IMR-90 (cell line): ENCODE results near the gene RIC8A. TPM values are rescaled to one million over a fixed set of nuclear protein-coding genes. Genes with fewer than 3 reads are reported as not detected.
A peak's percentile ranks its signal among the peaks of the same experiment; 100 is the strongest.

Experiments used
- ATAC-seq: fragments of 200-7000 bp; cut with Tn5 transposase; 2 replicates; pipeline ENCODE4 v1.9.1; 2020; ENCODE audit warnings: low read depth, mild to moderate bottlenecking, moderate library complexity
- BruUV-seq: library from RNA; stranded (reverse); fragments of 400-500 nt; replicated peaks from 2 replicates; lab custom pipeline; 2021; lab: Mats Ljungman, UMichigan
- CTCF ChIA-PET: fragments of 300-600 bp; formaldehyde crosslinking; extraction: SDS; loops from one replicate; lab custom pipeline; 2021; ENCODE audit warnings: antibody characterized with exemption; lab: Yijun Ruan, JAX
- POLR2A ChIA-PET: fragments of 300-600 bp; sonication (Branson Sonifier 250); formaldehyde crosslinking; loops from one replicate; lab custom pipeline; 2022; ENCODE audit warnings: antibody characterized with exemption; ENCODE audit not compliant: unreplicated experiment; lab: Charles Lee
- DNase-seq: peaks from one replicate; pipeline ENCODE4 v3.0.0; 2013
- H2AFZ ChIP-seq: replicated peaks from 2 replicates; pipeline ENCODE3; 2013; ENCODE audit warnings: low read length, mild to moderate bottlenecking; ENCODE audit not compliant: poor library complexity
- H2AK5ac ChIP-seq: 2 replicates; pipeline ENCODE4 v1.6.1; 2013; ENCODE audit warnings: low read depth, low read length, inconsistent platforms
- H2AK9ac ChIP-seq: replicated peaks from 2 replicates; pipeline ENCODE3; 2013; ENCODE audit warnings: mild to moderate bottlenecking, low read depth, low read length, moderate library complexity; ENCODE audit not compliant: poor library complexity
- H2BK120ac ChIP-seq: 2 replicates; pipeline ENCODE4 v1.6.1; 2013; ENCODE audit warnings: low read depth, low read length, inconsistent platforms
- H2BK15ac ChIP-seq: 3 replicates; pipeline ENCODE4 v1.6.1; 2013; ENCODE audit warnings: low read depth, low read length, inconsistent platforms
- H2BK20ac ChIP-seq: 2 replicates; pipeline ENCODE4 v1.6.1; 2013; ENCODE audit warnings: low read depth, mild to moderate bottlenecking, inconsistent platforms, low read length, moderate library complexity
- H2BK5ac ChIP-seq: 2 replicates; pipeline ENCODE4 v1.6.1; 2013; ENCODE audit warnings: mild to moderate bottlenecking, low read depth, low read length, inconsistent platforms; ENCODE audit not compliant: poor library complexity, severe bottlenecking
- H3K14ac ChIP-seq: replicated peaks from 2 replicates; pipeline ENCODE4 v1.6.1; 2013; ENCODE audit warnings: low read depth, low read length, inconsistent platforms
- H3K18ac ChIP-seq: 2 replicates; pipeline ENCODE4 v1.6.1; 2013; ENCODE audit warnings: low read depth, low read length, control low read depth
- H3K23ac ChIP-seq: 2 replicates; pipeline ENCODE4 v1.6.1; 2013; ENCODE audit warnings: low read depth, low read length, inconsistent platforms
- H3K27ac ChIP-seq: 2 replicates; pipeline ENCODE4 v1.5.1; 2013; ENCODE audit warnings: mild to moderate bottlenecking, control low read depth, low read length; ENCODE audit not compliant: insufficient read depth
- H3K27me3 ChIP-seq: 2 replicates; pipeline ENCODE4 v1.6.1; 2013; ENCODE audit warnings: low read length; ENCODE audit not compliant: control insufficient read depth, insufficient read depth
- H3K36me3 ChIP-seq: 2 replicates; pipeline ENCODE4 v1.6.1; 2013; ENCODE audit warnings: low read length, mixed read lengths; ENCODE audit not compliant: control insufficient read depth, insufficient read depth
- H3K4ac ChIP-seq: 2 replicates; pipeline ENCODE4 v1.6.1; 2013; ENCODE audit warnings: low read depth, low read length, inconsistent platforms
- H3K4me1 ChIP-seq: 2 replicates; pipeline ENCODE4 v1.6.1; 2013; ENCODE audit warnings: low read length, mixed read lengths; ENCODE audit not compliant: control insufficient read depth, insufficient read depth
- H3K4me2 ChIP-seq: 2 replicates; pipeline ENCODE4 v1.6.1; 2013; ENCODE audit warnings: low read depth, mild to moderate bottlenecking, control low read depth, low read length, moderate library complexity
- H3K4me3 ChIP-seq: 2 replicates; pipeline ENCODE4 v1.5.1; 2013; ENCODE audit warnings: low read depth, mild to moderate bottlenecking, control low read depth, low read length, moderate library complexity; ENCODE audit not compliant: insufficient read depth
- H3K56ac ChIP-seq: 2 replicates; pipeline ENCODE4 v1.6.1; 2013; ENCODE audit warnings: low read length, inconsistent platforms; ENCODE audit not compliant: insufficient read depth; ENCODE audit errors: extremely low read depth
- H3K79me1 ChIP-seq, 2 experiments: 2 replicates each; pipeline ENCODE4 v1.6.1; 2013; ENCODE audit warnings: low read length in 2 of 2, inconsistent platforms in 1 of 2, low read depth in 1 of 2
- H3K9ac ChIP-seq: 2 replicates; pipeline ENCODE4 v1.6.1; 2013; ENCODE audit warnings: low read depth, low read length, control low read depth
- H3K9me1 ChIP-seq: 2 replicates; pipeline ENCODE4 v1.6.1; 2013; ENCODE audit warnings: low read length, inconsistent platforms; ENCODE audit not compliant: insufficient read depth
- H3K9me3 ChIP-seq: 2 replicates; pipeline ENCODE4 v1.6.1; 2013; ENCODE audit warnings: low read length; ENCODE audit not compliant: control insufficient read depth, insufficient read depth
- H4K20me1 ChIP-seq: 2 replicates; pipeline ENCODE4 v1.6.1; 2013; ENCODE audit warnings: low read length, inconsistent platforms; ENCODE audit not compliant: insufficient read depth
- H4K5ac ChIP-seq: 2 replicates; pipeline ENCODE4 v1.6.1; 2013; ENCODE audit warnings: mild to moderate bottlenecking, low read depth, low read length, control low read depth
- H4K8ac ChIP-seq, 2 experiments: 2 replicates each; pipeline ENCODE4 v1.6.1; 2013; ENCODE audit warnings: low read depth in 2 of 2, low read length in 2 of 2, control low read depth in 1 of 2, inconsistent platforms in 1 of 2
- H4K91ac ChIP-seq: 2 replicates; pipeline ENCODE4 v1.6.1; 2013; ENCODE audit warnings: low read depth, low read length, inconsistent platforms; ENCODE audit not compliant: insufficient read depth
- BHLHE40 ChIP-seq: fragments of 150-350 bp; IDR thresholded peaks from 2 replicates; pipeline ENCODE4 v1.6.1; 2016; ENCODE audit warnings: mild to moderate bottlenecking, low read depth, low read length
- CEBPB ChIP-seq: IDR thresholded peaks from 2 replicates; pipeline ENCODE4 v1.6.1; 2012; ENCODE audit warnings: low read depth, low read length, improper control_type of control experiment
- CHD1 ChIP-seq: IDR thresholded peaks from 2 replicates; pipeline ENCODE4 v1.6.1; 2012; ENCODE audit warnings: low read depth, low read length, improper control_type of control experiment
- CTCF ChIP-seq: conservative IDR thresholded peaks from 2 replicates; pipeline ENCODE4 v1.5.1; 2012; ENCODE audit warnings: mild to moderate bottlenecking, low read depth, low read length, improper control_type of control experiment
- ELK1 ChIP-seq: fragments of 150-350 bp; IDR thresholded peaks from 2 replicates; pipeline ENCODE4 v1.6.1; 2016; ENCODE audit warnings: low read depth, mild to moderate bottlenecking, low read length, moderate library complexity, borderline replicate concordance
- FOS ChIP-seq: fragments of 150-350 bp; IDR thresholded peaks from 2 replicates; pipeline ENCODE4 v1.6.1; 2016; ENCODE audit warnings: low read depth, low read length
- MAFK ChIP-seq: IDR thresholded peaks from 2 replicates; pipeline ENCODE4 v1.6.1; 2012; ENCODE audit warnings: low read depth, low read length, improper control_type of control experiment
- MAZ ChIP-seq: IDR thresholded peaks from 2 replicates; pipeline ENCODE4 v1.6.1; 2012; ENCODE audit warnings: low read depth, mild to moderate bottlenecking, low read length, improper control_type of control experiment, moderate library complexity, borderline replicate concordance
- MXI1 ChIP-seq: IDR thresholded peaks from 2 replicates; pipeline ENCODE4 v1.6.1; 2012; ENCODE audit warnings: low read depth, mild to moderate bottlenecking, low read length, moderate library complexity, borderline replicate concordance
- NFE2L2 ChIP-seq: fragments of 150-350 bp; IDR thresholded peaks from 2 replicates; pipeline ENCODE4 v1.6.1; 2016; ENCODE audit warnings: low read depth, mild to moderate bottlenecking, low read length
- POLR2A ChIP-seq: IDR thresholded peaks from 2 replicates; pipeline ENCODE4 v1.6.1; 2012; ENCODE audit warnings: mild to moderate bottlenecking, low read depth, low read length
- RAD21 ChIP-seq: IDR thresholded peaks from 2 replicates; pipeline ENCODE4 v1.6.1; 2012; ENCODE audit warnings: low read length, improper control_type of control experiment
- RCOR1 ChIP-seq: IDR thresholded peaks from 2 replicates; pipeline ENCODE4 v1.6.1; 2012; ENCODE audit warnings: mild to moderate bottlenecking, low read length, improper control_type of control experiment; ENCODE audit not compliant: insufficient replicate concordance
- RFX5 ChIP-seq: IDR thresholded peaks from 2 replicates; pipeline ENCODE4 v1.8.0; 2012; ENCODE audit warnings: low read depth, mild to moderate bottlenecking, low read length, moderate library complexity
- SMC3 ChIP-seq: fragments of 150-350 bp; IDR thresholded peaks from 2 replicates; pipeline ENCODE4 v1.6.1; 2016; ENCODE audit warnings: low read depth, mild to moderate bottlenecking, antibody characterized with exemption, low read length, moderate library complexity
- USF2 ChIP-seq: fragments of 150-350 bp; IDR thresholded peaks from 2 replicates; pipeline ENCODE4 v1.6.1; 2017; ENCODE audit warnings: mild to moderate bottlenecking, antibody characterized with exemption, low read length, low read depth
- WGBS, 2 experiments: methylation state at CpG; one replicate each; pipeline versions ENCODE4 v1.1.5 to v1.1.7; 2013; ENCODE audit warnings: missing lambda C conversion rate in 2 of 2; ENCODE audit not compliant: insufficient read length in 1 of 2; ENCODE audit errors: extremely low coverage in 2 of 2; 5-methylcytosine and 5-hydroxymethylcytosine counted together
- dilution Hi-C: fragments of 300-500 bp; cut with HindIII; formaldehyde crosslinking; loops from one replicate; pipeline ENCODE4 v1.14.3; 2018; ENCODE audit warnings: low sequenced_read_pairs; ENCODE audit not compliant: unreplicated experiment
- in situ Hi-C: fragments of 300-500 bp; cut with MboI; formaldehyde crosslinking; loops from 3 replicates; pipeline ENCODE4 v1.14.3; 2019; ENCODE audit warnings: low sequenced_read_pairs, inconsistent platforms, mixed read lengths
- intact Hi-C: fragments of 100-400 bp; cut with micrococcal nuclease; formaldehyde crosslinking; loops from 2 replicates; pipeline ENCODE4 v1.10.0; 2022
- polyA plus RNA-seq, 3 experiments: library from polyadenylated mRNA; depleted of rRNA; stranded (reverse); fragments of >200 nt; gene quantifications; 2 replicates each; pipeline ENCODE4 v1.2.3, GENCODE V29; 2012; ENCODE audit warnings: low replicate concordance in 1 of 3
- total RNA-seq: library from RNA; depleted of rRNA; stranded (reverse); fragments of >200 nt; gene quantifications from 2 replicates; pipeline ENCODE4 v1.2.3, GENCODE V29; 2012

The RIC8A gene
- total and polyA plus RNA-seq, 2 of the 4 experiments (the other 2 are of a cell fraction), result 129 to 188 TPM

- ATAC-seq (no peak), DNase-seq (no peak)
- Histone ChIP-seq H3K27me3 (no peaks in the 10 kb centered on the region), H4K20me1 (peaks cover 67% of the 10 kb centered on the region), H3K4me3 (no peak overlapping the region), H3K4ac (peak overlapping the region; percentile 93; the same call in 1 of the 2 replicates), H4K91ac (no peak overlapping the region), H2BK20ac (no peak overlapping the region), H3K9ac (no peak overlapping the region), H2AFZ (no peak overlapping the region), H3K56ac (no peak overlapping the region), H2BK15ac (no peak overlapping the region), H4K5ac (no peak overlapping the region), H3K27ac (peak overlapping the region; percentile 1; the same call in 1 of the 2 replicates), H3K4me2 (no peak overlapping the region), H3K9me1 (peaks cover 16% of the 10 kb centered on the region), H3K9me3 (no peaks in the 10 kb centered on the region), H2AK5ac (peak overlapping the region; percentile 87), H3K36me3 (peaks cover 63% of the 10 kb centered on the region), H4K8ac (peak overlapping the region in 1 of 2 experiments; percentile 85; a peak in 1 of 4 replicates), H3K18ac (no peak overlapping the region), H3K23ac (no peak overlapping the region), H2AK9ac (peak overlapping the region; percentile 66), H2BK120ac (no peak overlapping the region), H3K4me1 (peaks cover 21% of the 10 kb centered on the region), H3K79me1 (peaks cover 32 to 73% of the 10 kb centered on the region in 2 experiments), H2BK5ac (peak overlapping the region; percentile 76), H3K14ac (no peak overlapping the region; the same call in 1 of the 2 replicates)
- no TSS peak for BruUV-seq
- ChIA-PET POLR2A (no interaction called here), CTCF (no interaction called here)
- no peak for TF ChIP-seq RAD21
- TF ChIP-seq CHD1, result no peak
- no peak for TF ChIP-seq FOS
- TF ChIP-seq RCOR1, result no peak
- no peak for TF ChIP-seq MAZ
- TF ChIP-seq BHLHE40, result no peak
- no peak for TF ChIP-seq POLR2A
- TF ChIP-seq USF2, result no peak
- TF ChIP-seq NFE2L2, result no peak
- TF ChIP-seq MAFK, result no peak
- no peak for TF ChIP-seq SMC3
- TF ChIP-seq MXI1, result no peak
- no peak for TF ChIP-seq CEBPB
- no peak for TF ChIP-seq CTCF
- TF ChIP-seq RFX5, result no peak
- no peak for TF ChIP-seq ELK1
- in situ Hi-C loops, result no loop called here
- intact Hi-C loops, result no loop called here
- WGBS, 2 experiments, result no CpG with 5 or more reads among the region's 5 CpGs
- dilution Hi-C loops, result no loop called here
Measured at GRCh38 chr11:211295-211694, 3.8 kb downstream of the RIC8A start.
